GM10248 (cell line): Measurements from ENCODE around the gene HMGN1.
"Not testable (repeated sequence)": the region's sequence is repeated elsewhere in the genome, so short reads cannot be mapped to it uniquely, and the experiment has no call there.

Source experiments
- CTCF ChIA-PET: fragments of 300-600 bp; sonication (Branson Sonifier 250); formaldehyde crosslinking; extraction: SDS; loops from one replicate; lab custom pipeline; 2021; ENCODE audit warnings: antibody characterized with exemption; lab: Yijun Ruan, JAX
- POLR2A ChIA-PET: fragments of 350-650 bp; sonication (Branson Sonifier 250); formaldehyde crosslinking; extraction: SDS; loops from one replicate; lab custom pipeline; 2020; ENCODE audit warnings: antibody characterized with exemption; lab: Yijun Ruan, JAX
- DNase-seq: peaks from one replicate; pipeline ENCODE4 v3.0.0; 2012; ENCODE audit errors: extremely low spot score
- TF ChIP-seq, protein P1 (sequence below): IDR thresholded peaks from 2 replicates; pipeline ENCODE4 v1.5.1; 2012; ENCODE audit warnings: mild to moderate bottlenecking, low read depth; ENCODE audit errors: extremely low read depth, missing control alignments, control extremely low read depth

HMGN1 gene

DNA sequence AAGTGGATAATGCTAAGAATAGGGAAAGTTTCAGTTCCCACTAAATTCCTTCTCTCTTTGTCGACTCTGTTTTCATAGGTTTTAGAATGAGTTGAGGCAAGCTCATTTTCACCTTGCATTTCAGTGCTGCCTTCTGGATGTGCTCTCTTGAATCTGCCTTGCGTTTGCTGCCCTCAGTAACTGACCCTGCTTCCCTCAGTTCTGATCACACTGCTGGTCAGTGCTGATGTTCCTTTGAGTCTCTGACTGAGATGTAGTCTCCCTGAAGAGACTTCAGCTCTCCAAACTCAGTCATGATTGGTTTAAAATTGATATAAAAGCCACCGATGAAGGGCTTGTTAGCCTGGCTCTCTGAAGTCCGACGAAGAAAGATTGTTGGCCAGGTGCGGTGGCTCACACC lies 25.2 kb upstream of the HMGN1 start:
- ChIA-PET CTCF (interaction anchor here (1.4 to 2.9 kb wide), 5 partner anchors 11 to 67 kb away, joined by 3 to 15 read pairs (median 8); no protein-coding TSS in a partner anchor), POLR2A (no interaction called here)
- TF ChIP-seq, protein P1, sequence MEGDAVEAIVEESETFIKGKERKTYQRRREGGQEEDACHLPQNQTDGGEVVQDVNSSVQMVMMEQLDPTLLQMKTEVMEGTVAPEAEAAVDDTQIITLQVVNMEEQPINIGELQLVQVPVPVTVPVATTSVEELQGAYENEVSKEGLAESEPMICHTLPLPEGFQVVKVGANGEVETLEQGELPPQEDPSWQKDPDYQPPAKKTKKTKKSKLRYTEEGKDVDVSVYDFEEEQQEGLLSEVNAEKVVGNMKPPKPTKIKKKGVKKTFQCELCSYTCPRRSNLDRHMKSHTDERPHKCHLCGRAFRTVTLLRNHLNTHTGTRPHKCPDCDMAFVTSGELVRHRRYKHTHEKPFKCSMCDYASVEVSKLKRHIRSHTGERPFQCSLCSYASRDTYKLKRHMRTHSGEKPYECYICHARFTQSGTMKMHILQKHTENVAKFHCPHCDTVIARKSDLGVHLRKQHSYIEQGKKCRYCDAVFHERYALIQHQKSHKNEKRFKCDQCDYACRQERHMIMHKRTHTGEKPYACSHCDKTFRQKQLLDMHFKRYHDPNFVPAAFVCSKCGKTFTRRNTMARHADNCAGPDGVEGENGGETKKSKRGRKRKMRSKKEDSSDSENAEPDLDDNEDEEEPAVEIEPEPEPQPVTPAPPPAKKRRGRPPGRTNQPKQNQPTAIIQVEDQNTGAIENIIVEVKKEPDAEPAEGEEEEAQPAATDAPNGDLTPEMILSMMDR: no peak
- no peak for DNase-seq

DNA sequence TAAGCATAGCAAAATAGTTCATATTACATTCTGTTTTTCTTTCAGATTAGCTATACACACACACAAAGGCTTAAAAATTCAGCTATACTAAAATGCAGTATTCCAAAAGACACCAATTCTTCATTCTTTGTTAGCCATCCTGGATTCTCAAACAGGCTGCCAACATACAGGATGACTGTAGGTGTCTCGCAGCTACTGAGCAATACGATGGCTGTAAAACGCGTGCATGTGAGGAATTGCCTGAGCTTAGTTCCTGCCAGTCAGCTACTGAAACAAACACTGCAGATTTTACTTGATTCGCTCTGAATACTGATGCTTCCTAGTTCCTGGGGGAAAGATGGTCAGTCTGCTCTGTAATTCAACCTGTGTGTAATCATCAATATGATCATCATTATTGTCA lies 24.7 kb upstream of the HMGN1 start:
- CTCF ChIA-PET: interaction anchor here (1.4 to 2.9 kb wide), 5 partner anchors 10 to 68 kb away, joined by 3 to 15 read pairs (median 8); no protein-coding TSS in a partner anchor
- TF ChIP-seq, protein P1: peak; percentile 35
- POLR2A ChIA-PET: no interaction called here
- no peak for DNase-seq

DNA sequence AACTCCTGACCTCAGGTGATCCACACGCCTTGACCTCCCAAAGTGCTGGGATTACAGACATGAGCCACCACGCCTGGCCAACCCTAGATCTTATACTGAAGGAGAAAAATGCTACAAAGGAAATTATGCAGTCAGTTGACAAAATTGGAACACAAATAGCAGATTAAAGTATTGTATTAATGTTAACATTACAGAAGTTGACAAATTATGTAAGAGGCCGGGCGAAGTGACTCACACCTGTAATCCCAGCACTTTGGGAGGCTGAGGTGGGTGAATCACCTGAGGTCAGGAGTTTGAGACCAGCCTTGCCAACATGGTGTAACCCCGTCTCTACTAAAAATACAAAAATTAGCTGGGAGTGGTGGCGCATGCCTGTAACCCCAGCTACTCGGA lies 21.0 kb upstream of the HMGN1 start:
- POLR2A ChIA-PET, DNase-seq: not testable (repeated sequence)
- CTCF ChIA-PET: interaction anchor here (1.2 kb wide), 1 partner anchor 10 kb away, joined by 3 read pairs; a partner anchor contains a TSS

DNA sequence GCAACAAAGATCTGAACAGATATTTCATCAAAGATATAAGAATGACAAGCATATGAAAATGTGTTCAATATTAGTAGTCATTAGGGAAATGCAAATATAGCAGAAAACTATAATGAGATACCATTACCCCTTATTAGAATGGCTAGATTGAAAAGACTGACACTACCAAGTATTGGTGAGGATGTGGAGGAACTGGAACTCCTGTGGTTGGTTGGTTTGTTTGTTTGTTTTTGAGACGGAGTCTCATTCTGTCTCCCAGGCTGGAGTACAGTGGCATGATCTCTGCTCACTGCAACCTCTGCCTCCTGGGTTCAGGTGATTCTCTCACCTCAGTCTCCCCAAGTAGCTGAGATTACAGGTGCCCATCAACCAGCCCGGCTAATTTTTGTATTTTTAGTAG lies 18.9 kb upstream of the HMGN1 start:
- CTCF ChIA-PET: no interaction called here
- no peak for DNase-seq
- POLR2A ChIA-PET: no interaction called here
- TF ChIP-seq, protein P1: no peak

DNA sequence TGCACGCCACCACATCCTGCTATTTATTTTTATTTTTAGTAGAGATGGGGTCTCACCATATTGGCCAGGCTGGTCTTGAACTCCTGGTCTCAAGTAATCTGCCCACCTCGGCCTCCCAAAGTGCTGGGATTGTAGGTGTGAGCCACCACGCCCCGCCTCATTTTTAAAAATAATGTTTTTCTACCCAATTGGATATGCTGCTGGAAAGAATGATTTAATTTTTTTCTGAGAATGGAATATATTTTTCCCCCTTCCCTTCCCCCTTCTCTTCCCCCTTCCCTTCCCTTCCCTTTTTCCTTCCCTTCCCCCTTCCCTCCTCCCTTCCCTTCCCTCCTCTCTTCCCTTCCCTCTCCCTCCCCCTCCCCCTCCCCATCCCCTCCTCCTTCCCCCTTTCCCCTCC lies 17.7 kb upstream of the HMGN1 start:
- CTCF ChIA-PET: no interaction called here
- DNase-seq: no peak

DNA sequence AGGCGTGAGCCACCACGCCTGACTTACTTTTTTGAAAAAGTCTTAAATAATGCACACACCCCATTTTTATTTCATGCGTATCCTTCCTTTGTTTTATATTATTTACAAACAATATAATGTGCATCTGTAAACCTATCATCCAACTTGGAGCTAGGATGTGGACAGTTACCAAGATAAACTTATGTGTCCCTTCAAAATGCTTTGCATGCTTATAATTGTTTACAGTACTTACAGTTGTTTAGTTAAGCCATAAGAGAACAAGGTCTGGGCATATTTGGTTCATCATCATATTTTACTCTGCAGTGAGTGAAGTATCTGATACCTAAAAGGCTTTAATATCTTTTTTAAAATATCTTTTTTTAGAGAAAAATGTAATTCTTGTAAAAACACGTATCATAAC lies 16.1 kb upstream of the HMGN1 start:
- TF ChIP-seq, protein P1: no peak
- ChIA-PET POLR2A (no interaction called here), CTCF (interaction anchor here (1.9 kb wide), 1 partner anchor 13 kb away, joined by 5 read pairs; no protein-coding TSS in a partner anchor)

More for the DNA sequence above, 17.7 kb upstream of the HMGN1 start:
- POLR2A ChIA-PET: no interaction called here
- TF ChIP-seq, protein P1: no peak

DNA sequence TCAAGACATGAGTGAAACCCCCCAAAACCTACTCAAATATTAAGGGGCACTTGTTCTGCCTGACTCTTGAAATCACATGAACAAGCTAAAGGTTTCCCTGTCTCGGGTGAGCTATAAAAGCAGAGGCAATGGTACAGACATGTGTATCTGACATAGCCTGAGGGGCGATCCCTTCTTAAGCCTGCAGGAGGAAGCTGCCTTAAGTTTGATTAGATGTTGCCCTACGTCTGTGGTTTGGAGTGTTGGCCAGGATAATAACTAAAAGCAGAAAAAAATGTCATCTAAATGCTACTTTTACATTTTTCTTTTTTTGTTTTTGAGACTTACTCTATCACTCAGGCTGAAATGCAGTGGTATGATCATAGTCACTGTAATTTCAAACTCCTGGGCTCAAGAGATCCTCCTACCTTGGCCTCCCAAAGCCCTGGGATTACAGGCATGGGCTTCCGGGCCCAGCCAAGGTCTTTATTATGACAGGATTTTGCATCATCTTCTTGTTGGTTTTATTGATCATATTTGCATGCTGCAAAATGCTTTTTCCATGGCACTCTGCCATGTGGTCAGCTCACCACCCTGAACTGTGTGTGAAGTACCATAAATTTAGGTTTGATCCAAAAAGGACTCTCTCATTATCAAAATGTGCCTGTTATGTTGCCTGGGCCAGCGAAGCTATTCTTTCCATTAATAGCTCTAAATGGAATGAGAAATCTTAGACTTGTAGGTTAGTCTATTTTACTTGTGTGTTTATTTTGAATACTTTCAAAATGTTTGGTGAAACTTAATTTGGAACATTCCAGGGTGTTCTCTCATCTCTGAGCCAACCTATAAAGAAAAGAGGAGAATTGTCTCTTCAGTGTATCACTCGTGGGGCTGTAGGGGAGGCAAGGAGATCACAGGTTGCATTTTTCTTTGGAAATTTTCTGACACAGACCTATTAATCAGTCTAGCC lies 15.0 kb upstream of the HMGN1 start:
- CTCF ChIA-PET: interaction anchor here (1.3 to 2.1 kb wide), 4 partner anchors 10 to 24 kb away, joined by 3 to 8 read pairs (median 4); no protein-coding TSS in a partner anchor
- TF ChIP-seq, protein P1: no peak
- POLR2A ChIA-PET: no interaction called here
- DNase-seq: no peak

More for the DNA sequence above, 16.1 kb upstream of the HMGN1 start:
- DNase-seq: no peak
